Suprapubic skin (tissue), 4 donors: ENCODE data around the gene SCTR.

Experiments used
- CTCF ChIP-seq, 2 donors: fragments of 200-600 bp in 1 of 2; fragments of 450-650 bp in 1 of 2; sonication (generic) in 1 of 2; IDR thresholded peaks; one replicate each; pipeline ENCODE4 v1.5.1; 2016 to 2019; ENCODE audit warnings: antibody characterized with exemption in 2 of 2, mild to moderate bottlenecking in 1 of 2, moderate library complexity in 1 of 2
- EP300 ChIP-seq: sonication (generic); formaldehyde crosslinking; IDR thresholded peaks from one replicate; pipeline ENCODE4 v1.6.1; 2017; ENCODE audit warnings: antibody characterized with exemption
- POLR2A ChIP-seq, 2 donors: fragments of 450-650 bp; IDR thresholded peaks; one replicate each; pipeline ENCODE4 v1.6.1; 2017; ENCODE audit warnings: antibody characterized with exemption in 2 of 2, mild to moderate bottlenecking in 2 of 2, moderate library complexity in 2 of 2
- POLR2AphosphoS5 ChIP-seq, 3 donors: sonication (generic); formaldehyde crosslinking; IDR thresholded peaks; one replicate each; pipeline ENCODE4 v1.6.1; 2017; ENCODE audit warnings: antibody characterized with exemption in 3 of 3

GRCh38 chr2:119480184-119480583 is 44.1 kb downstream of the SCTR start:
- TF ChIP-seq POLR2A (IDR thresholded peaks at IDR 0.05) (no peak), CTCF (IDR thresholded peaks at IDR 0.05) (no peak), POLR2AphosphoS5 (IDR thresholded peaks at IDR 0.05) (no peak), EP300 (no peak)
